HS-5 (cell line): ENCODE data around the gene RALGAPA1.

ENCODE experiments used
- DNase-seq: peaks from one replicate; pipeline ENCODE4 v3.0.0-alpha.2; 2012; ENCODE audit warnings: low read depth

Gene RALGAPA1

DNA sequence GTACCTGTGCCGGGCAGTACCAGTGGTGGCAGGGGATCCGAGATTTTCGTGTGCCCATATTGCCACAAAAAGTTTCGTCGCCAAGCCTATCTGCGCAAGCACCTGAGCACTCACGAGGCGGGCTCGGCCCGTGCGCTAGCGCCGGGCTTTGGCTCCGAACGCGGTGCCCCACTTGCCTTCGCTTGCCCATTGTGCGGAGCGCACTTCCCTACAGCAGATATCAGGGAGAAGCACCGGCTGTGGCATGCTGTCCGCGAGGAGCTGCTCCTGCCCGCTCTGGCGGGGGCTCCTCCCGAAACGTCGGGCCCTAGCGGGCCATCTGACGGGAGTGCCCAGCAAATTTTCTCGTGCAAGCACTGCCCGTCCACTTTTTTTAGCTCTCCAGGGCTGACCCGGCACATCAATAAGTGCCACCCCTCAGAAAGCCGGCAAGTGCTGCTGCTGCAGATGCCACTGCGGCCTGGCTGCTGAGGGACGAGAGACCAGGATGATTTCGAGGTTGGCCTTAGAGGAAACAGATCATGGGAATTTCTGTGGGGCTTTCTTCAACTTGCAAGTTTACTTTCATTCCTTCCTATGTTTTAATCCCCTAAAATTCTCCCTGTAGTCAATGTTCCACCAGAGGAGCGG, 273.5 kb downstream of the RALGAPA1 start:
- DNase-seq = no peak

DNA sequence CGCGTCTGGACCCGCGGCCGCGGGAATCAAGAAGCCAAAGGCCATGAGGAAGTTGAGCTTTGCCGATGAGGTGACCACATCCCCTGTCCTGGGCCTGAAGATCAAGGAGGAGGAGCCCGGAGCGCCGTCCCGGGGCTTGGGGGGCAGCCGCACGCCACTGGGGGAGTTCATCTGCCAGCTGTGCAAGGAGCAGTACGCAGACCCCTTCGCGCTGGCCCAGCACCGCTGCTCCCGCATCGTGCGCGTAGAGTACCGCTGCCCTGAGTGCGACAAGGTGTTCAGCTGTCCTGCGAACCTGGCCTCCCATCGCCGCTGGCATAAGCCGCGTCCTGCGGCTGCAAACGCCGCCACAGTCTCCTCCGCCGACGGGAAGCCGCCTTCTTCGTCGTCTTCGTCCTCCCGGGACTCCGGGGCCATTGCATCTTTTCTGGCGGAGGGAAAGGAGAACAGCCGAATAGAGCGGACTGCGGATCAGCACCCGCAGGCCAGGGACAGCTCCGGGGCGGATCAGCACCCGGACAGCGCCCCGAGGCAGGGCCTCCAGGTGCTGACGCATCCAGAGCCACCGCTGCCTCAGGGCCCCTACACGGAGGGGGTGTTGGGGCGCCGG, 274.1 kb downstream of the RALGAPA1 start:
- no peak for DNase-seq

DNA sequence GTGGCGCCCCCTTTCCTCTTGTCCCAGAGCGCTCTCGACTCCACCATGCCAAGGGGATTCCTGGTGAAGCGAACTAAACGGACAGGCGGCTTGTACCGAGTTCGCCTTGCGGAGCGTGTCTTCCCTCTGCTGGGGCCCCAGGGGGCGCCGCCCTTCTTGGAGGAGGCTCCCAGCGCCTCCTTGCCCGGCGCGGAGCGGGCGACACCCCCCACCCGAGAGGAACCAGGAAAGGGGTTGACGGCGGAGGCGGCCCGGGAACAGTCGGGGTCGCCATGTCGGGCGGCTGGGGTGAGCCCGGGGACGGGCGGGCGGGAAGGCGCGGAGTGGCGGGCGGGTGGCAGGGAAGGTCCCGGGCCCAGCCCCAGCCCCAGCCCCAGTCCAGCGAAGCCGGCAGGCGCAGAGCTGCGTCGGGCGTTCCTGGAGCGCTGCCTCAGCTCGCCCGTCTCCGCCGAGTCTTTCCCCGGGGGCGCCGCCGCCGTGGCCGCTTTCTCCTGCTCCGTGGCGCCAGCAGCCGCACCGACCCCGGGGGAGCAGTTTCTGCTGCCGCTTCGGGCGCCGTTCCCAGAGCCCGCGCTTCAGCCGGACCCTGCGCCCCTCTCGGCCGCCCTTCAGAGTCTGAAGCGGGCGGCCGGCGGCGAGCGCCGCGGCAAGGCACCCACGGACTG, 274.8 kb downstream of the RALGAPA1 start:
- DNase-seq = no peak

DNA sequence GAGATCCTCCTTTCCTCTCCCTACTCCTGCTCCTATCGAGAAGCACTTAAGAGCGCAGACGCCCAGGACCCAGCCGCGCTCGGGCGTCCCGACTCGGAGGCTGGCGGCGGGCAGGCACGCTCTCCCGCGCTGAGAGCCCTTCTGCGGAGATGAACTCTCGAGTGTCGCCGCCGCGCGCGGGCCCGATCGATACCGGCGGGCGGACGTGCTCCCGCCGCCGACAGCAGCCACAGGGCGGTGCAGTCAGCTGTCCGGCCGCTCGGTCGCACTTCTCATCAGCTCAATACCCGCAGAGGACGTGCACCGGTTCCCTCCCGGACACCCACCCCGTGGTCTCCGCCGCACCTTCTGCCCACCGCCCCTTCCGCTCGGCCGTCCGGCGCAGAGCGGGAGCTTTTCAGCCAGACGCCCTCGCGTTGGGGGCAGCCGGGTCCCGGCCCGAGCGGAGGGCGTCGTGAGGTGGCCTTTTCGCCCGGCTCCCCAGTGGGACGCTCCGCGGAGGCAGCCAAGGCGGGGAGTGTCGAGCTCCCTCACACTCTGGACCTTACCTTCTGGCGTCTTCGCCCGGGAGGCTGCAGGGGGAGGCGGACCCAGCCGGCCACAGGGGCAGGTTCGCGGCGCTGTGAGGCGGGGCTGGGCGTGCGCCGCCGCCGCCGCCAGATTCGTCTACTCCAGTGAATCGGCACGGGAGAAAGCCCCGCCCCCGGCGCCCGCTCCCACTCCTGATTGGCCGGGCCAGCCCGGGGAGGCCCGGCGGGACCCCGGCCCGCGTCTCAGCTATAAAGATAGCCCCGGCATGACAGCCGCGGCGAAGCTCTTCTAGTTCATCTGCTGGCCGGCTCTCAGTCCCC, 275.5 kb downstream of the RALGAPA1 start, which contains the start of gene INSM2:
Gene INSM2, plus strand, starts transcription at position 808 of the 851 bp plus-strand sequence. CDS start 89 bp downstream, outside the sequence.
- peak; percentile 35 for DNase-seq

DNA sequence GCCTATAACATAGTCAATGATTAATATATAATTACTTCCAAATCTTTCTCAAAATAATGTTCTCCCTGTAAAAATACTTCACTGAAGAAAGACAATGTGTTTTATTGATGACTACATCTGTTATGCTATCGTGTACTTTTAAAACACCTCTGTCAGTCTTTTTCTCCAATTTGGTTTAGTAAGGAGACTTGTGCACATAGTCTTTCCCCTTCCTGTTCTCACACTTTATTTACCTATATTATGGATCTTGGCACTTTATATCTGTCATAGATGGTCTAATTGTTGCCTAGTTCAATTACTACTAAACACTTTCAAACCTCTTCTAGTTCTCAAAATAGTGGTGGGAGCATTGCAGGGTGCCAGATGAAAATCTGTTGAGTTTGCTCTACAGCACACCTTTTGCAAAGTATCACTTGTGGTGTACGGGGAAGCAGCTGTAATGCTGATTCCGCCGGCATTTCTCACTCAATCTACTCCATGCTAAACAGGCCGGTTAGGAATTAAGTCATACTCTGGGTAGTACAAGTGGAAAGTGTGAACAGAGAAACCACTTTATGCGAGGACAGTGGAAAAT, 276.2 kb downstream of the RALGAPA1 start:
- DNase-seq = no peak

DNA sequence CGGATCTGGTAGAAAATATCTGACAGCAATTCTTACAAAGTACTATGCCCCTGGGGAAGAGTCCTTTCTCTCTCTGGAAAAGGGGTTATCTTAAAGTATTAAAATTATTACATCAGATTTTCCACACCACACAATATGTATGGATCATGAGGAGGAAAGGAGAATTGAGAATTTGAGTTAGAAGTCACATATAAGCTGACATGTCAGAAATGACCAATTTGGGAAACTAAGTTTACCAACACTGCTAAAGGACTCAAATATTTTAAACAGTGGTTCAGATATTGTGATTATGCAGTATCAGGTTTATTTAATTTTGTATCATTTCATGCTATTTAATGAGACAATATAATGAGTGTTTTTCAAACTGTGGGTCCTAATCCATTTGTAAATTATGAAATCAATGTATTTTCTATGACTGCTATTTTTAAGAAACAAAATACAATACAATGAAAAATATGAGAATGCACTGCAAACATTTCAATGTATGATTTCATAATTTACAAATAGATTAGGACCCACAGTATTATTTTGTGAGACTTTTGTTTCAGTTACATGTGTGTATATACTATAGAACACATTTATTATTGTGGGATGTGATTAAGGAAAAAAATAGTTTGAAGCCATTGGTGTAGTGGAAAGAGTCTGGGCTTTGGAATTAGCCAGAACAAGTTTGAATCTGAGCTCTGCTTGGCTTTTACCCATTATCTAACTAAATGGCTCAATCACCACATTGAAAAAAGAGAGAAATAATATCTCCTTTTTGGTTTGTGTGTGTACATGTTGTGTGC, 276.9 kb downstream of the RALGAPA1 start:
- DNase-seq = no peak

DNA sequence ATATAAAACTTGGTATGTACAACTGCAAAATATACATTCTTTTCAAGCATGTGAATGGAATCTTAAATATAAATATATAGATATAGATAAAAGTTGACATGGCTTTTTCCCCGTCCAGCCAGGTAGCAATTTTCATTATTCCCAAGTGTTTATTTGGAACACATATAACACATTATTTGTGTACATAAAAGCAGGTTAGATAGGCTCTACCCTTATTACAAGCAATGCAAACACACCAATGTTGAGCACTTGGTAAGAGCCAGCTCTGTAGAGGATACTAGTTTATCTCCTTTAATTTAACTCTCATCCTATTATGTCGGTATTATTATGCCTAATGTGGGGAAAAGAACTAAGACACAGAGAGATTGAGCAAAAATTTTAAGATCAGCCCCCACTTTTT, 282.1 kb downstream of the RALGAPA1 start:
- no peak for DNase-seq

DNA sequence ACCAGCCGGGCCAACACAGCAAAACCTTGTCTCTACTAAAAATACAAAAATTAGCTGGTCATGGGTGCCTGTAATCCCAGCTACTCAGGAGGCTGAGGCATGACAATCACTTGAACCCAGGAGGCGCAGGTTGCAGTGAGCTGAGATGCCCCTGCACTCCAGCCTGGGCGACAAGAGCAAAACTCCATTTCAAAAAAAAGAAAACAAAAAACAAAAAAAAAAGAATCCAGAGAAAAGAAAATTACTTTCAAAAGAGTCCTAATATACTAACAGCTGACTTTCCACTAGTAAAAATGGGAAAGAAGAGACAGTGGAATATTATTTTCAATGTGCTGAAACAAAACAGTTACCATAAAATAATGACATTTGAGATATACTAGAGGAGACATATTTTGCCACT, 283.4 kb downstream of the RALGAPA1 start:
- no peak for DNase-seq

DNA sequence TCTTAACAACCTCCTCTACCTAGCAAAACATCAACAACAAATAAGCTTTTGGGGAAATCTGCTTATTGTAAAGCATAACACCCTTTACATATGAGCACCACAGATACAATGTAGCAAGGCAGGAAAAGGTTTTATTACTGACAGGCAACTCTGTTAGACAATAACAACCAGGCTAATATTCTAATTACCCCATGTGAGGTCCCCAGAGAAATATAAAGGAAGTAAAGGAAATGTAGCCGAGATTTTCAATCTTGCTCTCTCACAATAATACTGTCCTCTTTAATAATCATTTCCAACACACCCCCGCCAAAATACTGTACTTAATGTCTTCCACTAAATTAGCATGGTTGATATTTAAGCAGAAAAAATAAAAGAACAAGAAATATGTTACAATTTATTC, 289.1 kb downstream of the RALGAPA1 start:
- no peak for DNase-seq

DNA sequence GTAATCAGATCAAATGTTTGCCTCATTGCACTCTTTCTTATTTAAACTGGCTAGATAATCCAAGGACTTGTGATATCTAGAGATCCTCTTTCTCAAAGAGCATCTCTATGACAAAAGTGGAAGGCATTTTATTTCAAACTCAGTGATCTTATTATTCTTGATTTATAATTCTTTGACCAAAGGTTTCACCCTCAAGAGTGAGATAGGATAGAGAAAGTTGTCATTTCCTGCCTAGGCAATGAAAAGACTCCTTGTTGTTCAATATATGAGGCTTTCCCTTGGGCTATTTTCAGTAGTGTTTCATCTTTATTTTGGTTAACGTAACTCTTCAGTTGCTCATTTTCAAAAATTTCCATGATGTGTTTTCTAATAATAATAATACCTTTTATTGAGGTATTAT, 293.2 kb downstream of the RALGAPA1 start:
- no peak for DNase-seq

DNA sequence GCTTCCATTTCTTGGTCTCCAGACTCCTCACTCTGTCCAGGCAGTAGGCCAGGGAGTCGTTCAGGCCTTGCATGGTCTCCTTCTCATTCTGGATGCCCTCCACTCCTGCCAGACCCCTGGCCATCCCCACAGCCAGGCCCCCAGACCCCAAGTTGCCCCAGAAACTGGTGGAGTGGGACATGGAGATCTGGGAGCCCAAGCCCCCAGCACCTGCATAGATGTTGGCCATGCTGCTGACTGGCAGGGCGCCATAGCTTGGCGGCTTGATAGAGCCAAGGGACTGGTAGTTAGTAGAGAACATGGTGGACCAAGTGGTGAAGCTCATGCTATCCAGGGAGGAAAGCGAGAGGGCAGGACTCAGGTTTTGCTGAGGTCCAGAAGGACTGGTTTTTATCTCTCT, 296.3 kb downstream of the RALGAPA1 start:
- DNase-seq = no peak

DNA sequence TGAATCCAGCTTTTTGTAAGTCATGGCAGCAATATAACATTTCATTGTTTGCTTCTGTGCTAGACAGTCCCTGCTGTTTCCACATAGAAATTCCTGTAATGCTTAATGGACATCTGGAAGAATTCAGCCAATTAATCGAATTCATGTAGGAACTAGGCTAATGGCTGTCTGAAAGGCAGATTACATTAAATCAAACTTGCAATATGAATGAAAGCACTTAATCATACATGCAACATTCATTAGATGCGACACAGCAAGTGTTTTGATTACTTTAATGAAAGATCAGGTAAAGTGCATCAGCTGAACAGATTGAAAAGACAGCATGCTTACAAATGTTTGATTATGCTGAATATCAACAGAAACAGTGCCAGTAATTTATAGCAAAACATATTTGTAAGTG, 299.2 kb downstream of the RALGAPA1 start:
- DNase-seq = no peak

DNA sequence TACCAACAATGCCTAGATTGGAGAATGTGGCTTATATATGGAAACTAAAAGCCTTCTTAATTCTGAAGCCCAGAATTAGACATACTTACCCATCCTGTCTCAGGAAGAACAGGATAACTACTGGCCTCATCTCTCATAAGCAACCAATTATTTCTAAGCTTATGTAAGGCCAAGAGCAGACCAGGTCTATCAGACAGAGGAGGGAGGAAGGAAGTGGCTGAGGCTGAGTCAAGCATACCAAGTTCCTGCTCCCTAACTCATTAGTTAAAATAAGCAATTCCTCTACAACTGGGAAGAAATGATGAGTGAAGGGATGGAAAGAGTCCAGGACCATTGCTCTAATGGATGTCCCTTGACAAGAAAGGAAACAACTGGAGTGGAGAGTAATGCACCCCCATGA, 302.2 kb downstream of the RALGAPA1 start:
- DNase-seq = peak; percentile 29

DNA sequence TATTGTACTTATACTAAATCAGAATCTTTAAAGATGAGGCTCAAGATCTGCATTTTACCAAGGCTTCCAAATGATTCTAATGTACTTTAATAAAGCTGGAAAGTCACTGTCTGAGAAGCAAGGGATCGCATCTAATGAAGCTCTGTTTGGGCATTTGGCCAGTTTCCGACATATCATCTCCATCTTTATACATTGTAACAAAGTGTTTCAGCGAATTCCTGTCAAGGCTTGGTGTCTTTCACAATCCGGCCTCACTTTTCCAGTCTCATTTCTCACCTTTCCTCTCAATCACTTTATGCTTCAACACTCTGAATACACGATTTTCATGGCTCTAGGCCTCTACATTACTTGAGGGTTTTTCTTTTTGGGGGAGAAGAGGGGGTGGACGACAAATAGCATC, 302.6 kb downstream of the RALGAPA1 start:
- DNase-seq = no peak

DNA sequence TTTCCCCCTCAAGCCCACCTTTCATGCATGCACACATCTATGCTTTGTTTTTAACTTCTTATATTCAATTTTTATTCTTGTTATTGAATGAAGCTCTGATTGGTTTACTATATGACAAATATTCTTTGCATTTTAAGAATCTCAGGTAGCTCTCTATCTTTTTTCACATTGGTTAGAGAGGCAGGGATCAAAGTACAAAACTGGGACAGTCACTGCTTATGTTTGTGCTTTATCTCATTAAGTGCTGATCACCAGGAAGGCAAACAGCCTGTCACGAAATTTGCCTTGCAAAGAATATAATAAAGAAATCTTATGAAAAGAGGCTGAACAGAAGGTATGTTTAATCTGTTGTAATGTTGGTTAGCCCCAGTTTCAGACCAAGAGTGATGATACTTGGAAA, 304.8 kb downstream of the RALGAPA1 start:
- no peak for DNase-seq

DNA sequence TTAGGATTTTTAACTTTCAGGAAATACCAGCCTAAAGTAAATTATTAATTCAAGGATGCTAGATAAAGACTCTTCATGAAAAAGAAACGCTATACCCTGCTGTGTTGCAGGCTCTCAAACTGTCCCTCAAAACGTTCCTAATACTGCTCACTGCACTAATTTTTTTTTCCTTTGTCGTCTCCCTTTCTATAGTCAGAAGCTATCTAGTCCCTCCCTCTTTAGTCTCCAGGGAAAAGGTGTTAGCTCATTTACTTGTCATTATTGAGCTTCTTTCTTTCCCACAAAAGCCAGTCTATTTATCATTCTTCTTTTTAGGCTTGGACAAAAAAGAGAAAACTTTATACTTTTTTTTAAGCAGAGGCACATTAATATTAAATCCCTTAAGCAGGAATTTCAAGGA, 305.4 kb downstream of the RALGAPA1 start:
- DNase-seq = no peak

DNA sequence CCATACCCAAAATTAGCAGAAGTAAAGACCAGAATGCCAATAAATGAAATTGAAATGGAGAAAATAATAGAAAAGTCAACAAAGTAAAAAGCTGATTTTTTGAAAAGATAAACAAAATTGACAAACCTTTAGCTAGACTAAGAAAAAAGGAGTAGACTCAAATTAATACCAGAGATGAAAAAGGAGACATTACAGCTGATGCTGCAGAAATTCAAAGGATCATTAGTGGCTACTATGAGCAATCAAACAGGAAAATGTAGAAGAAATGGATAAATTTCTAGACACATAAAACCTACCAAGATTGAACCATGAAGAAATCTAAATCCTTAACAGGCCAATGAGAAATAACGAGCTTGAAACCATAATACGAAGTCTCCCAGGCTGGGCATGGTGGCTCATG, 309.9 kb downstream of the RALGAPA1 start:
- DNase-seq = no peak

DNA sequence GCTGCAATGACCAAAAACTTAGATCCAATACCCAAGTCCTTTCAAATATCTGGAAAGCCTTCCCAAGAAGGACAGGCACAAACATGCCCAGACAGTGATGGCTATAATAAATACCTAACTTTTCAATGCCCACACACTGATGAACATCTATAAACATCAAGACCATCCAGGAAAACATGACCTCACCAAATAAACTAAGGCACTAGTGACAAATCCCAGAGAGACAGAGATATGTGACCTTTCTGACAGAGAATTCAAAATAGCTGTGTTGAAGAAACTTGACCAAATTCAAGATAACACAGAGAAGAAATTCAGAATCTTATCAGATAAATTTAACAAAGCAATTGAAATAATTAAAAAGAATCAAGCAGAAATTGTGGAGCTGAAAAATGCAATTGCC, 313.8 kb downstream of the RALGAPA1 start:
- DNase-seq = no peak

DNA sequence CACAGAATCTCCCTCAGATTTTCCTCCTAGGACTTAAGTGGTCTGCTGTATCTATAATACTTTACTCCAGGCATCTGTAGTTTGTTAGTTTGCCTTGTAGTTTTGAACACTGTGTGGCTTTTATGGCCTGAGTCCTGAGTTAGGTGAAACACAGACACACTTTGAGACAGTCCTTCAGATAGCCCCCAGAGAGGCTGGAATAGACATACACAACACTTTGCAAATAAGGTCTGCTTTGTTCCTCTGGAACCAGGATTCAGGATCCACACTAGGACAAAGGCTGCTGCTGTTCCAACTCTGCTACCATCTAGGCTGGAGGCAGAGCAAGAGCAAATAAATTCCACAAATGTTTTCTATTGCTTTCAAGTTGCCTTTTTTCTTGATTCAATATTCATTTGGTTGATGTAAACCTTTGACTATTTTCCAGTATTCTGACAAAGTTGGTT, 316.5 kb downstream of the RALGAPA1 start:
- DNase-seq = no peak
